ENCODE results near the gene AKR1B15. TPM values are rescaled to one million over a fixed set of nuclear protein-coding genes. Genes with fewer than 3 reads are reported as not detected.

Gene AKR1B15
- polyA plus RNA-seq, 1 of the 3 experiments (the other 2 are of a cell fraction) = not detected

GRCh38 chr7:134500982-134501381 lies 47.9 kb upstream of the AKR1B15 start (continued):
- TF ChIP-seq MAX (IDR thresholded peaks at IDR 0.05; ENCODE audit: low read depth) (no peak), USF2 (IDR thresholded peaks at IDR 0.05; ENCODE audit: borderline replicate concordance, low read depth, low read length) (no peak)

GRCh38 chr7:134502463-134503371 lies 46.2 kb upstream of the AKR1B15 start:
- H3K4me3 ChIP-seq (ENCODE audit: low read depth in 2 of 2, low read length in 1 of 2) = no peak overlapping the region
- H3K79me2 ChIP-seq (ENCODE audit: insufficient read depth) = no peaks in the 10 kb centered on the region
- no peak overlapping the region for H3K4me2 ChIP-seq
- no peaks in the 10 kb centered on the region for H3K36me3 ChIP-seq (replicated peaks in 1 of 2; ENCODE audit: control insufficient read depth in 1 of 2, insufficient read depth in 2 of 2, low read length in 1 of 2)
- no peaks in the 10 kb centered on the region for H4K20me1 ChIP-seq (ENCODE audit: insufficient read depth)
- peaks cover 5% of the 10 kb centered on the region; the same call in 1 of the 2 replicates for H3K27me3 ChIP-seq (ENCODE audit: insufficient read depth)
- TF ChIP-seq NRF1 (IDR thresholded peaks at IDR 0.05; ENCODE audit: low read depth, low read length) (no peak), CTCF (IDR thresholded peaks at IDR 0.05) (no peak), MAX (IDR thresholded peaks at IDR 0.05; ENCODE audit: low read depth) (no peak), USF1 (IDR thresholded peaks at IDR 0.05; ENCODE audit: borderline replicate concordance, low read depth) (no peak)
- ChIA-PET CTCF (interaction anchor here (0.7 to 1.4 kb wide), 2 partner anchors 12 to 103 kb away, joined by 3 to 4 read pairs; no protein-coding TSS in a partner anchor), POLR2A (no interaction called here)
- no peaks in the 10 kb centered on the region for H3F3A ChIP-seq (replicated peaks; ENCODE audit: insufficient read depth)
- H3K27ac ChIP-seq (ENCODE audit: low read depth in 2 of 2, low read length in 1 of 2) = no peak overlapping the region
- H3K9me3 ChIP-seq = no peaks in the 10 kb centered on the region
- no peak overlapping the region for H3K9ac ChIP-seq
- H3K9me2 ChIP-seq = no peaks in the 10 kb centered on the region
- WGBS (ENCODE audit: low lambda C conversion rate) = 49% methylated on average over 3 of the region's 3 CpGs
- H2AFZ ChIP-seq (ENCODE audit: low read depth) = no peak overlapping the region
- DNase-seq = no peak
- no peaks in the 10 kb centered on the region for H3K4me1 ChIP-seq (ENCODE audit: control insufficient read depth in 1 of 2, insufficient read depth in 2 of 2, low read depth in 1 of 2, low read length in 1 of 2)

GRCh38 chr7:134504660-134505164 lies 44.2 kb upstream of the AKR1B15 start:
- Histone ChIP-seq H3K27ac (ENCODE audit: low read depth in 2 of 2, low read length in 1 of 2) (no peak overlapping the region), H2AFZ (ENCODE audit: low read depth) (no peak overlapping the region), H3K9ac (no peak overlapping the region), H3K36me3 (replicated peaks in 1 of 2; ENCODE audit: control insufficient read depth in 1 of 2, insufficient read depth in 2 of 2, low read length in 1 of 2) (no peaks in the 10 kb centered on the region), H3K4me2 (no peak overlapping the region), H3K79me2 (ENCODE audit: insufficient read depth) (no peaks in the 10 kb centered on the region), H4K20me1 (ENCODE audit: insufficient read depth) (no peaks in the 10 kb centered on the region), H3K9me3 (no peaks in the 10 kb centered on the region), H3F3A (replicated peaks; ENCODE audit: insufficient read depth) (no peaks in the 10 kb centered on the region), H3K4me3 (ENCODE audit: low read depth in 2 of 2, low read length in 1 of 2) (no peak overlapping the region), H3K27me3 (ENCODE audit: insufficient read depth) (peaks cover 5% of the 10 kb centered on the region; the same call in 1 of the 2 replicates), H3K4me1 (ENCODE audit: control insufficient read depth in 1 of 2, insufficient read depth in 2 of 2, low read depth in 1 of 2, low read length in 1 of 2) (no peaks in the 10 kb centered on the region), H3K9me2 (no peaks in the 10 kb centered on the region)
- 40% methylated on average over 3 of the region's 3 CpGs for WGBS (ENCODE audit: low lambda C conversion rate)
- no peak for DNase-seq
- ChIA-PET POLR2A (no interaction called here), CTCF (interaction anchor here (0.8 to 1.0 kb wide), 2 partner anchors 9 to 12 kb away, joined by 3 read pairs; no protein-coding TSS in a partner anchor)
- TF ChIP-seq FOSL2 (IDR thresholded peaks at IDR 0.05; ENCODE audit: borderline replicate concordance, low read depth) (no peak), CHD2 (IDR thresholded peaks at IDR 0.05; ENCODE audit: low read length, partially characterized antibody) (no peak), TCF12 (IDR thresholded peaks at IDR 0.05) (no peak), REST (IDR thresholded peaks at IDR 0.05; ENCODE audit: low read depth, low read length) (no peak), USF1 (IDR thresholded peaks at IDR 0.05; ENCODE audit: borderline replicate concordance, low read depth) (no peak), USF2 (IDR thresholded peaks at IDR 0.05; ENCODE audit: borderline replicate concordance, low read depth, low read length) (no peak), NFIC (IDR thresholded peaks at IDR 0.05; ENCODE audit: borderline replicate concordance) (no peak), YY1 (IDR thresholded peaks at IDR 0.05; ENCODE audit: low read depth) (no peak)

Data from SK-N-SH (cell line).